Activated naive CD4-positive, alpha-beta T cell treated with anti-CD3 and anti-CD28 coated beads for 36 hours (primary cell): ENCODE results near the gene NEK3. TPM values are rescaled to one million over a fixed set of nuclear protein-coding genes. Genes with fewer than 3 reads are reported as not detected.
"Not testable (repeated sequence)": the region's sequence is repeated elsewhere in the genome, so short reads cannot be mapped to it uniquely, and the experiment has no call there.

Source experiments
- CTCF ChIA-PET: fragments of 350-600 bp; sonication (Branson Sonifier 250); formaldehyde crosslinking; loops from one replicate; lab custom pipeline; 2021; ENCODE audit warnings: antibody characterized with exemption; lab: Charles Lee
- DNase-seq: peaks from one replicate; pipeline ENCODE4 v3.0.0-alpha.2; 2020
- H3K27ac Mint-ChIP-seq: one replicate; pipeline ENCODE4 v1.8.0; 2021; ENCODE audit warnings: mild to moderate bottlenecking, mixed read lengths
- H3K27me3 Mint-ChIP-seq: one replicate; pipeline ENCODE4 v1.8.0; 2021; ENCODE audit warnings: low read depth, mixed read lengths
- H3K36me3 Mint-ChIP-seq: one replicate; pipeline ENCODE4 v1.8.0; 2021; ENCODE audit warnings: low read depth, mixed read lengths
- H3K4me1 Mint-ChIP-seq: one replicate; pipeline ENCODE4 v1.8.0; 2021; ENCODE audit warnings: low read depth, mixed read lengths
- H3K4me3 Mint-ChIP-seq: one replicate; pipeline ENCODE4 v1.8.0; 2021; ENCODE audit warnings: mild to moderate bottlenecking, moderate library complexity, mixed read lengths
- H3K9me3 Mint-ChIP-seq: one replicate; pipeline ENCODE4 v1.8.0; 2021; ENCODE audit warnings: mixed read lengths
- intact Hi-C: fragments of 100-400 bp; cut with micrococcal nuclease; formaldehyde crosslinking; loops from one replicate; pipeline ENCODE4 v1.15.1; 2023
- total RNA-seq, 2 experiments: library from RNA; stranded (reverse); gene quantifications; one replicate each; pipeline ENCODE4 v1.2.3, GENCODE V29; 2021

The NEK3 gene
- total RNA-seq, 2 experiments from 2014 or later = 4.0 to 4.3 TPM

DNA sequence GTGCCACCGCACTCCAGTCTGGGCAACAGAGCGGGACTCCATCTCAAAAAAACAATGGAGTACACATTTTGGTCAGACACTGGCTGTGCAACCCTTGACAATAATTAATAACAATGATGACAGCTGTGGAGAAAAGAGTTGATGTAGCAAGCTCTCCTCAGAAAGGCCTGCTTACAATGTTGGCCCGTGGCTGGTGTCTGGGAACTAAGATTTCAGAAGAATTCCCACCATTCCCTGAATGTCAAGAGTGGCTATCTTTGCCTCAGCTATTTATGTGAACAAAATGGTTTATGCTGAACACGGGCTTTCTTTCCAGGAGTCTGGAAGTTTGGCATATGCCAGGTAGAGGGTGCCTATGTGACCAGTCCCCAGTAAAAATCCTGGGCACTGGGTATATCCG is 56.0 kb downstream of the NEK3 start:
- no peaks in the 10 kb centered on the region for H3K9me3 Mint-ChIP-seq
- no peak overlapping the region for H3K27ac Mint-ChIP-seq
- DNase-seq = no peak
- no peaks in the 10 kb centered on the region for H3K36me3 Mint-ChIP-seq
- no peak overlapping the region for H3K4me3 Mint-ChIP-seq
- intact Hi-C loops = no loop called here
- H3K27me3 Mint-ChIP-seq = no peaks in the 10 kb centered on the region
- CTCF ChIA-PET = interaction anchor here (0.8 to 2.2 kb wide), 2 partner anchors 24 to 125 kb away, joined by 3 to 6 read pairs; no protein-coding TSS in a partner anchor
- H3K4me1 Mint-ChIP-seq = no peaks in the 10 kb centered on the region

DNA sequence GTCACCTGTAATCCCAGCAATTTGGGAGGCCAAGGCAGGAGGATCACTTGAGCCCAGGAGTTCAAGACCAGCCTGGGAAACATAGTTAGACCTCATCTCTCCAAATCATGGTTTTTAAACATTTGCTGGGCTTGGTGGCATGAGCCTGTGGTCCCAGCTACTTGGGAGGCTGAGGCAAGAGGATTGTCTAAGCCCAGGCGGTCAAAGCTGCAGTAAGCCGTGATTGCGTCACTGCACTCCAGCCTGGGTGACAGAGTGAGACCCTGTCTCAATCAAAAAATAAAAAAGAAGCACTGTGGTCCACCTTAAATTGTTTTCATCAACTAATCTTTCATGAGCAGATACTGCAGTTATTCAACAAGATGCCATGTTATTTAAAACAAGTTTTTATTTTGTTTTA is 57.0 kb downstream of the NEK3 start:
- H3K27ac Mint-ChIP-seq, H3K4me3 Mint-ChIP-seq, intact Hi-C loops, DNase-seq, H3K36me3 Mint-ChIP-seq, H3K4me1 Mint-ChIP-seq, H3K27me3 Mint-ChIP-seq, H3K9me3 Mint-ChIP-seq: not testable (repeated sequence)
- CTCF ChIA-PET = interaction anchor here (0.8 to 2.2 kb wide), 2 partner anchors 25 to 124 kb away, joined by 3 to 6 read pairs; no protein-coding TSS in a partner anchor

DNA sequence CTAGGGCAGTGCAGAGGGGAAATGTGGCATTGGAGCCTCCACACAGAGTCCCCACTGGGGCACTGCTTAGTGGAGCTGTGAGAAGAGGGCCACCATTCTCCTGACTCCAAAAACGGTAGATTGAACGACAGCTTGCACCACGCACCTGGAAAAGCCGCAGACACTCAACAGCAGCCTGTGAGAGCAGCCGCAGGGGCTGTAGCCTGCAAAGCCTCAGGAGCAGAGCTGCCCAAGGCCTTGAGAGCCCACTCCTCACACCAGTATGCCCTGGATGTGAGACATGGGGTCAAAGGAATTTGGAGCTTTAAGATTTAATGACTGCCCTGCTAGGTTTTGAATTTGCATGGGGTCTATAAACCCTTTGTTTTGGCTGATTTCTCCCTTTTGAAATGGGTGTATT is 62.2 kb downstream of the NEK3 start:
- Mint-ChIP-seq H3K4me3 (no peak overlapping the region), H3K9me3 (no peaks in the 10 kb centered on the region), H3K4me1 (no peaks in the 10 kb centered on the region), H3K27me3 (no peaks in the 10 kb centered on the region), H3K27ac (no peak overlapping the region), H3K36me3 (no peaks in the 10 kb centered on the region)
- DNase-seq = no peak
- CTCF ChIA-PET = no interaction called here
- intact Hi-C loops = no loop called here

DNA sequence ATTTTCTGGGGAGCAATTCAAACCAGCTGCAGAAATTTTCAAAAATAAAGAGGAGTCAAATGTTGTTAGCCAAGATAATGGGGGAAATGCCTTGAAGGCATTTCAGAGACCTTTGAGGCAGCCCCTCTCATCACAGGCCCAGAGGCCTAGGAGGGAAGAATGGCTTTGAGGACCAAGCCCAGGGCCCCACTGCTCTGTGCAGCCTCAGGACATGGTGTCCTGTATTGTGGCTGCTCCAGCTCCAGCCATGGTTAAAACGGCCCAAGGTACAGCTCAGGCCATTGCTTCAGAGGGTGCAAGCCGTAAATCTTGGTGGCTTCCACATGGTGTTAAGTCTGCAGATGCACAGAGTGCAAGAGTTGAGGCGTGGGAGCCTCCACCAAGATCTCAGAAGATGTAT is 62.6 kb downstream of the NEK3 start:
- Mint-ChIP-seq H3K4me3 (no peak overlapping the region), H3K36me3 (no peaks in the 10 kb centered on the region), H3K27ac (no peak overlapping the region), H3K4me1 (no peaks in the 10 kb centered on the region), H3K27me3 (no peaks in the 10 kb centered on the region), H3K9me3 (no peaks in the 10 kb centered on the region)
- DNase-seq = no peak
- intact Hi-C loops = no loop called here
- CTCF ChIA-PET = no interaction called here

DNA sequence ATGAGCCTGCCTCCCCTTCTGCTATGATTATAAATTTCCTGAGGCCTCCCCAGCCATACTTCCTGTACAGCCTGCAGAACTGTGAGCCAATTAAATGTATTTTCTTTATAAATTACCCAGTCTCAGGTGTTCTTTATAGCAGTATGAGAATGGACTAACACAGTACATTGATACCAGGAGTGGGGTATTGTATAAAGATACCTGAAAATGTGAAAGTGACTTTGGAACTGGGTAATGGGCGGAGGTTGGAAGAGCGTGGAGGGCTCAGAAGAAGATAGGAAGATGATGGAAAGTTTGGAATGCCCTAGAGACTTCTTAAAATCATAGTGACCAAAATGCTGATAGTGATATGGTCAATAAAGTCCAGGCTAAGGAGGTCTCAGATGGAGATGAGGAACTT is 63.3 kb downstream of the NEK3 start:
- no peaks in the 10 kb centered on the region for H3K27me3 Mint-ChIP-seq
- no peak for DNase-seq
- no peaks in the 10 kb centered on the region for H3K4me1 Mint-ChIP-seq
- no peak overlapping the region for H3K27ac Mint-ChIP-seq
- no peak overlapping the region for H3K4me3 Mint-ChIP-seq
- no peaks in the 10 kb centered on the region for H3K9me3 Mint-ChIP-seq
- H3K36me3 Mint-ChIP-seq = no peaks in the 10 kb centered on the region
- intact Hi-C loops = no loop called here
- CTCF ChIA-PET = no interaction called here

DNA sequence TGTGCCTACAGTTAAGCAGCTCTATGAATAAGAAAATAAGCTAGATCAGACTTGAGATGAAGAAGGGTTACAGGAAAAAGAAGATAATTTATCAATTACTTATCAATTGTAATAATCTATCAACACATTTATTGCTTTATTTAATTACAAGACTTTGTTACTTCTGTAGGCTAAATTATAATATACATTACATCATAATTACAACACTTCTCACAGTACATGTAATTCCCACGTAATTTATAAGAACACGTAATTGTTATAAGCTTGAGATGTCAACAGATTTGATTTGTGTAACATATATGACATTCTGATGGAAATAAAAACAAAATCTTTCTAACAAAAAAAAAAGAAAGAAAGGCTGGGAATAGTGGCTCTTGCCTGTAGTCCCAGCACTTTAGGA is 67.3 kb downstream of the NEK3 start:
- H3K27ac Mint-ChIP-seq = no peak overlapping the region
- H3K9me3 Mint-ChIP-seq = no peaks in the 10 kb centered on the region
- no peaks in the 10 kb centered on the region for H3K4me1 Mint-ChIP-seq
- CTCF ChIA-PET = no interaction called here
- intact Hi-C loops = no loop called here
- H3K4me3 Mint-ChIP-seq = no peak overlapping the region
- DNase-seq = no peak
- H3K36me3 Mint-ChIP-seq = no peaks in the 10 kb centered on the region
- no peaks in the 10 kb centered on the region for H3K27me3 Mint-ChIP-seq

DNA sequence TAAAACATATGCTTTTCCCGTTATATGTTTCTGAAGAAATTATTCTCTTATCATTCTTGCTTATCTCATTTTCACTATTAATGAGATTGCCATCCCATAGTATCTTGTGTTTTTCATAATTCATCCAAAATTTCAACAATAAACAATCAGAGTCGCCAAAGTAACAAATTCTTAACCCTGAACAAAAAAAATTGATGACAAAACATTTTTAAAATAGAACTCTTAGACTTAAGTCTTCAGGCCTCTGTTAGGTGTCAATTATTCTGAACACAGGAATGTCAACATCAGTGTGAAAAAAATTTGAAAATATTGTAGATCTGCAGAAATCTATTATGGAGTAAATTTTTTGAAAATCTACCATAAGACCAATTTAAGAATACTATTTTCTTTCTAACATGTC is 67.9 kb downstream of the NEK3 start:
- no peak for DNase-seq
- Mint-ChIP-seq H3K4me3 (no peak overlapping the region), H3K36me3 (no peaks in the 10 kb centered on the region), H3K27me3 (no peaks in the 10 kb centered on the region), H3K4me1 (no peaks in the 10 kb centered on the region), H3K9me3 (no peaks in the 10 kb centered on the region), H3K27ac (no peak overlapping the region)
- intact Hi-C loops = no loop called here
- CTCF ChIA-PET = no interaction called here

DNA sequence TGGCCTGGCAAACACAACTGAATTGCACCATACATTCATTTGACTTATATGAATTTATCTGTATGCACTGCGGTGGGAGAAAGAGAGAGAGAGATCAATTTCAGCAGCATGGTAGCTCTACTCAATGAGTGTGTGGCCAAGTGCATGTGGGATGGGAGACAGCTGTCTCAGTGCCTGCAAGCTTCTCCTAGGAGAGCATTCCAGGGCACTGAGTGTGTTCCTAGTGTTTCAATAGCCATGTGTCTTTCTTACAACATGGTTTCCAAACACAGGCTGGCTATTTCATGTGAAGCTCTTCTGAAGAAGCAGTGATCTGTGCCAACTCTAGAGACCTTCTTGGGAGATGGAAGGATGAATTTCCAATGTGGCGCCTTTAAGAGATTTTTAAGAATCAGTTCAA is 74.0 kb downstream of the NEK3 start:
- Mint-ChIP-seq H3K27me3 (no peaks in the 10 kb centered on the region), H3K36me3 (no peaks in the 10 kb centered on the region), H3K4me1 (no peaks in the 10 kb centered on the region), H3K27ac (no peak overlapping the region), H3K9me3 (no peaks in the 10 kb centered on the region), H3K4me3 (no peak overlapping the region)
- DNase-seq = no peak
- intact Hi-C loops = no loop called here
- CTCF ChIA-PET = interaction anchor here (1.7 kb wide), 1 partner anchor 42 kb away, joined by 6 read pairs; no protein-coding TSS in a partner anchor

DNA sequence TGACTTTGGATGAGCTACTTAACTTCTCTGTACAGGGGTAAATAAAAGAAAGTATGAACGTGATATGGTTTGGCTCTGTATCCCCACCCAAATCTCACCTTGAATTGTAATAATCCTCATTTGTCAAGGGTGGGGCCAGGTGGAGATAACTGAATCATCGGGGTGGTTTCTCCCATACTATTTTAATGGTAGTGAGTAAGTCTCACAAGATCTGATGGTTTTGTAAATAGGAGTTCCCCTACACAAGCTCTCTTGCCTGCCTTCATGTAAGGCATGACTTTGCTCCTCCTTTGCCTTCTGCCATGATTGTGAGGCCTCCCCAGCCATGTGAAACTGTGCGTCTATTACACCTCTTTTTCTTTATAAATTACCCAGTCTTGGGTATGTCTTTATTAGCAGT is 74.4 kb downstream of the NEK3 start:
- not testable (repeated sequence) for H3K27ac Mint-ChIP-seq

More for the DNA sequence above, 74.4 kb downstream of the NEK3 start:
- H3K4me1 Mint-ChIP-seq, DNase-seq, H3K9me3 Mint-ChIP-seq, H3K4me3 Mint-ChIP-seq, intact Hi-C loops, H3K27me3 Mint-ChIP-seq, H3K36me3 Mint-ChIP-seq: not testable (repeated sequence)
- CTCF ChIA-PET = interaction anchor here (1.7 kb wide), 1 partner anchor 42 kb away, joined by 6 read pairs; no protein-coding TSS in a partner anchor

Other genes with a start within 250 kb of the NEK3 start
- under 1 TPM; 0.69 to 0.74 TPM for gene ATP7B, start 148.1 kb downstream of the NEK3 start, total RNA-seq
- gene ALG11, start 147.2 kb downstream of the NEK3 start, total RNA-seq = 10 to 100 TPM; 12.6 to 15.6 TPM
- 1 to 10 TPM; 4.5 to 5.1 TPM for gene UTP14C, start 134.9 kb downstream of the NEK3 start, total RNA-seq
- gene NEK5, start 30.5 kb downstream of the NEK3 start, total RNA-seq = under 1 TPM; 0.10 to 0.14 TPM
- under 1 TPM in 1 of 2 experiments, not detected in 1; 0.07 TPM for gene THSD1, start 246.6 kb upstream of the NEK3 start, total RNA-seq